A673 (cell line): ENCODE measurements around the gene GAGE12C. TPM values are rescaled to one million over a fixed set of nuclear protein-coding genes. Genes with fewer than 3 reads are reported as not detected.
"Not testable (repeated sequence)": the region's sequence is repeated elsewhere in the genome, so short reads cannot be mapped to it uniquely, and the experiment has no call there.

Experiments used
- Bru-seq: library from RNA; stranded (reverse); fragments of 400-500 nt; gene quantifications from one replicate; lab custom pipeline; 2021; lab: Mats Ljungman, UMichigan
- BruChase-seq, 2 experiments: library from RNA; stranded (reverse); fragments of 400-500 nt; gene quantifications; one replicate each; lab custom pipeline; 2021; lab: Mats Ljungman, UMichigan
- BruUV-seq: library from RNA; stranded (reverse); fragments of 400-500 nt; replicated peaks from 2 replicates; lab custom pipeline; 2021; lab: Mats Ljungman, UMichigan
- CTCF ChIA-PET: fragments of 300-600 bp; sonication (Branson Sonifier 250); formaldehyde crosslinking; loops from one replicate; lab custom pipeline; 2022; ENCODE audit warnings: antibody characterized with exemption; lab: Charles Lee
- POLR2A ChIA-PET: fragments of 300-600 bp; sonication (Branson Sonifier 250); formaldehyde crosslinking; loops from one replicate; lab custom pipeline; 2022; ENCODE audit warnings: antibody characterized with exemption; ENCODE audit not compliant: low non-redundant PET; lab: Charles Lee
- DNase-seq: peaks from one replicate; pipeline ENCODE4 v3.0.0-alpha.2; 2015; ENCODE audit warnings: low spot score
- H3K27ac ChIP-seq: fragments of 200-600 bp; sonication (generic); 2 replicates; pipeline ENCODE4 v1.5.1; 2016; ENCODE audit warnings: mixed run types, low read depth, mild to moderate bottlenecking, mixed read lengths, antibody characterized with exemption, low read length; ENCODE audit not compliant: poor library complexity, severe bottlenecking
- H3K27me3 ChIP-seq: fragments of 200-600 bp; sonication (generic); replicated peaks from 2 replicates; pipeline ENCODE4 v1.6.1; 2017; ENCODE audit warnings: mixed run types, low read depth, mild to moderate bottlenecking, mixed read lengths, antibody characterized with exemption, low read length; ENCODE audit not compliant: insufficient read depth, poor library complexity
- H3K36me3 ChIP-seq: fragments of 200-600 bp; sonication (generic); 2 replicates; pipeline ENCODE4 v1.6.1; 2016; ENCODE audit warnings: mixed run types, mild to moderate bottlenecking, mixed read lengths, antibody characterized with exemption, low read length; ENCODE audit not compliant: insufficient read depth, poor library complexity, severe bottlenecking
- H3K4me1 ChIP-seq: fragments of 200-600 bp; sonication (generic); 2 replicates; pipeline ENCODE4 v1.6.1; 2017; ENCODE audit warnings: mixed run types, mild to moderate bottlenecking, mixed read lengths, antibody characterized with exemption, low read length; ENCODE audit not compliant: insufficient read depth, poor library complexity, severe bottlenecking
- H3K4me3 ChIP-seq: fragments of 200-600 bp; sonication (generic); 2 replicates; pipeline ENCODE4 v1.5.1; 2016; ENCODE audit warnings: low read depth, mixed run types, mild to moderate bottlenecking, mixed read lengths, low read length; ENCODE audit not compliant: poor library complexity, severe bottlenecking
- H3K9me3 ChIP-seq: fragments of 200-600 bp; sonication (generic); 2 replicates; pipeline ENCODE4 v1.6.1; 2016; ENCODE audit warnings: mixed run types, low read depth, mild to moderate bottlenecking, mixed read lengths, antibody characterized with exemption, low read length; ENCODE audit not compliant: poor library complexity, severe bottlenecking
- intact Hi-C: fragments of 100-400 bp; cut with micrococcal nuclease; formaldehyde crosslinking; loops from one replicate; pipeline ENCODE4 v1.10.0; 2022; ENCODE audit not compliant: unreplicated experiment
- long read RNA-seq: library from polyadenylated mRNA; stranded (forward); transcript quantifications from one replicate; pipeline ENCODE4 v2.0.0, GENCODE V29; 2022
- total RNA-seq: library from RNA; stranded (reverse); gene quantifications from 2 replicates; pipeline ENCODE4 v1.2.3, GENCODE V29; 2021

The GAGE12C gene
- total RNA-seq (not detected in 2 replicates), Bru-seq, nascent RNA (not detected), BruChase-seq, experiment 1, labeled RNA remaining after a 2-hour chase (not detected), BruChase-seq, experiment 2, labeled RNA remaining after a 6-hour chase (not detected)
- long read RNA-seq = 0 reads

- BruUV-seq = not testable (repeated sequence)
These were observed at the start of gene GAGE12C for GRCh38 chrX:49531877-49532276. TSS of gene GAGE12C (plus strand) at chrX:49532177. CDS start at chrX:49533332, 1,155 bp downstream.

GRCh38 chrX:49541433-49541832 is 9.5 kb downstream of the GAGE12C start, which contains the start of gene GAGE12D:
TSS of gene GAGE12D (plus strand) at chrX:49541733. CDS start at chrX:49542888, 1,155 bp downstream.
- H3K9me3 ChIP-seq, BruUV-seq, intact Hi-C loops, DNase-seq, H3K4me1 ChIP-seq, POLR2A ChIA-PET, H3K27ac ChIP-seq, H3K36me3 ChIP-seq, H3K4me3 ChIP-seq, CTCF ChIA-PET, H3K27me3 ChIP-seq: not testable (repeated sequence)

More at GRCh38 chrX:49531877-49532276, at the start of gene GAGE12C:
- CTCF ChIA-PET, H3K9me3 ChIP-seq, POLR2A ChIA-PET, H3K36me3 ChIP-seq, DNase-seq, intact Hi-C loops, H3K4me1 ChIP-seq, H3K4me3 ChIP-seq, H3K27ac ChIP-seq, H3K27me3 ChIP-seq: not testable (repeated sequence)

GRCh38 chrX:49550989-49551388 is 19.0 kb downstream of the GAGE12C start, which contains the start of gene GAGE12E:
TSS of gene GAGE12E (plus strand) at chrX:49551289. CDS start at chrX:49552444, 1,155 bp downstream.
- intact Hi-C loops, H3K4me1 ChIP-seq, H3K4me3 ChIP-seq, BruUV-seq, DNase-seq, H3K9me3 ChIP-seq, POLR2A ChIA-PET, CTCF ChIA-PET, H3K36me3 ChIP-seq, H3K27ac ChIP-seq, H3K27me3 ChIP-seq: not testable (repeated sequence)

- CTCF ChIA-PET, BruUV-seq, POLR2A ChIA-PET: not testable (repeated sequence)
These were observed 28.6 kb downstream of the GAGE12C start, which contains the start of gene GAGE12F for GRCh38 chrX:49560542-49560941. TSS of gene GAGE12F (plus strand) at chrX:49560842. CDS start at chrX:49561997, 1,155 bp downstream.

GRCh38 chrX:49568728-49569127 is 36.8 kb downstream of the GAGE12C start:
- H3K36me3 ChIP-seq, intact Hi-C loops, H3K4me1 ChIP-seq, H3K4me3 ChIP-seq, POLR2A ChIA-PET, DNase-seq, H3K27ac ChIP-seq, CTCF ChIA-PET, H3K9me3 ChIP-seq, H3K27me3 ChIP-seq, BruUV-seq: not testable (repeated sequence)

More at GRCh38 chrX:49560542-49560941, 28.6 kb downstream of the GAGE12C start, which contains the start of gene GAGE12F:
- H3K4me3 ChIP-seq, intact Hi-C loops, H3K9me3 ChIP-seq, H3K27me3 ChIP-seq, H3K27ac ChIP-seq, H3K4me1 ChIP-seq, DNase-seq, H3K36me3 ChIP-seq: not testable (repeated sequence)

- H3K27ac ChIP-seq, H3K4me1 ChIP-seq, intact Hi-C loops, H3K36me3 ChIP-seq, BruUV-seq, CTCF ChIA-PET, H3K27me3 ChIP-seq, POLR2A ChIA-PET, H3K9me3 ChIP-seq, DNase-seq, H3K4me3 ChIP-seq: not testable (repeated sequence)
These were observed 37.2 kb downstream of the GAGE12C start for GRCh38 chrX:49569152-49569551.

GRCh38 chrX:49570100-49570499 is 38.1 kb downstream of the GAGE12C start, which contains the start of gene GAGE12G:
TSS of gene GAGE12G (plus strand) at chrX:49570400. CDS start at chrX:49571555, 1,155 bp downstream.
- H3K9me3 ChIP-seq, CTCF ChIA-PET, H3K4me1 ChIP-seq, DNase-seq, H3K27me3 ChIP-seq, BruUV-seq, H3K27ac ChIP-seq, H3K36me3 ChIP-seq, H3K4me3 ChIP-seq, intact Hi-C loops, POLR2A ChIA-PET: not testable (repeated sequence)
